PFSK-1 (cell line): Measurements from ENCODE around the gene TCEAL1.

ENCODE experiments used
- FOXP2 ChIP-seq: optimal IDR thresholded peaks from 2 replicates; pipeline ENCODE3; 2011; ENCODE audit warnings: borderline replicate concordance, control low read depth, inconsistent platforms; ENCODE audit not compliant: insufficient read depth; ENCODE audit errors: extremely low read length, extremely low read depth
- TAF1 ChIP-seq: IDR thresholded peaks from 2 replicates; pipeline ENCODE4 v1.6.1; 2012; ENCODE audit warnings: low read length, control low read depth, borderline replicate concordance; ENCODE audit not compliant: insufficient read depth

GRCh38 chrX:103616676-103617186 lies 12.0 kb upstream of the TCEAL1 start:
- TF ChIP-seq FOXP2, result no peak
- TF ChIP-seq TAF1, result no peak
